MM.1S (cell line): Measurements from ENCODE around the gene CCHCR1.

Experiments
- EZH2 ChIP-seq: fragments of 300-600 bp; sonication (generic); optimal IDR thresholded peaks from 2 replicates; pipeline ENCODE3; 2017; ENCODE audit warnings: low read depth, mild to moderate bottlenecking, antibody characterized with exemption, low read length, mixed read lengths
- EZH2phosphoT487 ChIP-seq: fragments of 300-600 bp; sonication (generic); IDR thresholded peaks from 2 replicates; pipeline ENCODE4 v1.6.1; 2018; ENCODE audit warnings: antibody characterized with exemption, low read length
- TF ChIP-seq, protein P1 (sequence below): fragments of 300-600 bp; sonication (generic); IDR thresholded peaks from 2 replicates; pipeline ENCODE4 v1.5.1; 2016; ENCODE audit warnings: antibody characterized with exemption, low read length, mixed read lengths

DNA sequence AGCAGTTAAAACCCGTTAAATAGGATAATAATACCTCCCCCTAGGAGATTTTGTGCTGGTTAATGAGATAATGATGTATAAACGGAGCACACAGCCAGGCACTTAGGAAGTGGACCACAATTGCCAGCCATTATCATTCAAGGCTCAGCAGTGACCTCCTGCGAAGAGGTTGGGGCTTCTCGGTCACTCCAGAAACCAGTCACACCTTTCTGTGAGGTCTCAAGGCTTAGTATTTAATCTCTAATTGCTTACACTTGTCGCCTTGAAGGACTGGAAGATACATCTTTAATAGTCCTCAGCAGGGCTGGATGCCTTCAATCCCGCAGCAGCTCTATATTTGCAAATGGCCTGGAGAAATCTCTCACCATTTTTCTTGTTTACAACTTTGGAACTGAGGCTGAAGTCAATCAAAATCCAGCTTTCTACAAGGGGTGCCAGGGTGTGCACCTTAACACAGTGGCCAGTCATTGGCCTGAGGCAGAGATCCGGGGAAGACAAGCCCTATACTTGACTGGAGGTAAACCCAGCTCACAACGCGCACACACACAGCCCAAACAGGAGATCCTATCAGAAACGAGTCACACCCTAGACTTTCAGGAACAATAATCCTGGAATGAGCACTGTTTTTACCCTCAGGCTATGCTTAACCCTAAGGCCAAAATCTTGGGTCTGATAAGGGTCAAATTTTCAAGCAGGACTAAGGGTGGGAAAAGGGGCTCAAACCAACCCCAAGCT is 11.7 kb upstream of the CCHCR1 start:
- TF ChIP-seq, protein P1, sequence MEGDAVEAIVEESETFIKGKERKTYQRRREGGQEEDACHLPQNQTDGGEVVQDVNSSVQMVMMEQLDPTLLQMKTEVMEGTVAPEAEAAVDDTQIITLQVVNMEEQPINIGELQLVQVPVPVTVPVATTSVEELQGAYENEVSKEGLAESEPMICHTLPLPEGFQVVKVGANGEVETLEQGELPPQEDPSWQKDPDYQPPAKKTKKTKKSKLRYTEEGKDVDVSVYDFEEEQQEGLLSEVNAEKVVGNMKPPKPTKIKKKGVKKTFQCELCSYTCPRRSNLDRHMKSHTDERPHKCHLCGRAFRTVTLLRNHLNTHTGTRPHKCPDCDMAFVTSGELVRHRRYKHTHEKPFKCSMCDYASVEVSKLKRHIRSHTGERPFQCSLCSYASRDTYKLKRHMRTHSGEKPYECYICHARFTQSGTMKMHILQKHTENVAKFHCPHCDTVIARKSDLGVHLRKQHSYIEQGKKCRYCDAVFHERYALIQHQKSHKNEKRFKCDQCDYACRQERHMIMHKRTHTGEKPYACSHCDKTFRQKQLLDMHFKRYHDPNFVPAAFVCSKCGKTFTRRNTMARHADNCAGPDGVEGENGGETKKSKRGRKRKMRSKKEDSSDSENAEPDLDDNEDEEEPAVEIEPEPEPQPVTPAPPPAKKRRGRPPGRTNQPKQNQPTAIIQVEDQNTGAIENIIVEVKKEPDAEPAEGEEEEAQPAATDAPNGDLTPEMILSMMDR: no peak
- TF ChIP-seq EZH2 (no peak), EZH2phosphoT487 (no peak)
